Breast epithelium (tissue), 3 donors: ENCODE results near the gene COX20.

Experiments
- POLR2A ChIP-seq: fragments of 450-650 bp; IDR thresholded peaks from one replicate; pipeline ENCODE4 v1.6.1; 2016; ENCODE audit warnings: antibody characterized with exemption, mild to moderate bottlenecking, moderate library complexity
- POLR2AphosphoS5 ChIP-seq, 3 donors: sonication (generic); formaldehyde crosslinking; IDR thresholded peaks; one replicate each; pipeline ENCODE4 v1.6.1; 2017; ENCODE audit warnings: antibody characterized with exemption in 3 of 3

DNA sequence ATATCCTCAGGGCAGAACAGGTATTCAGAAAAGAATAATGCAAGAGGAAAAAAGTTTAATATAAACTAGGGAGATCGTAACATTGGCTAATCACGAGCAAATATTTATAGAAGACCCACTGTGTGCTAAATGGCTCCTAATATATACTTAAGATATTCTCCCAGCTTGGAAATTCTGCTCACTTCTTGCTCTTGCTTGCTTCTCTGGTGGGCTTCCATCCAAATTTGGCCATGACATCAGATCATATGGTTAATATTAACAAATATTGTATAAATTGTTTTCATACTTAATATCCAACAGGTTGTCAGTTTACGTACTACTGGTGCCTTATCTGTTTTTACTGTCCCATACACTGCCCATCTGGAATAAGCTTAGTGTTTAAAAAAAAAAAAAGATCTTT is 1.1 kb downstream of the COX20 start:
- no peak for TF ChIP-seq POLR2A
- no peak for TF ChIP-seq POLR2AphosphoS5 (IDR thresholded peaks at IDR 0.05)
